Effector CD4-positive, alpha-beta T cell (primary cell): Measurements from ENCODE around the gene ONECUT2.

Source experiments
- DNase-seq: peaks from one replicate; pipeline ENCODE4 v3.0.0-alpha.2; 2020

The ONECUT2 gene

GRCh38 chr18:57533006-57533867, 98.1 kb downstream of the ONECUT2 start:
- no peak for DNase-seq

GRCh38 chr18:57533868-57534510, 98.8 kb downstream of the ONECUT2 start:
- DNase-seq = no peak

- no peak for DNase-seq
Observed at GRCh38 chr18:57534511-57534909, 99.3 kb downstream of the ONECUT2 start.

GRCh38 chr18:57538614-57539013, 103.4 kb downstream of the ONECUT2 start:
- DNase-seq = no peak

GRCh38 chr18:57539702-57540101, 104.5 kb downstream of the ONECUT2 start:
- no peak for DNase-seq
